CD1c-positive myeloid dendritic cell (primary cell): Measurements from ENCODE around the gene N4BP2.

Experiments
- DNase-seq: peaks from one replicate; pipeline ENCODE4 v3.0.0-alpha.2; 2016; ENCODE audit errors: extremely low spot score

Gene N4BP2

DNA sequence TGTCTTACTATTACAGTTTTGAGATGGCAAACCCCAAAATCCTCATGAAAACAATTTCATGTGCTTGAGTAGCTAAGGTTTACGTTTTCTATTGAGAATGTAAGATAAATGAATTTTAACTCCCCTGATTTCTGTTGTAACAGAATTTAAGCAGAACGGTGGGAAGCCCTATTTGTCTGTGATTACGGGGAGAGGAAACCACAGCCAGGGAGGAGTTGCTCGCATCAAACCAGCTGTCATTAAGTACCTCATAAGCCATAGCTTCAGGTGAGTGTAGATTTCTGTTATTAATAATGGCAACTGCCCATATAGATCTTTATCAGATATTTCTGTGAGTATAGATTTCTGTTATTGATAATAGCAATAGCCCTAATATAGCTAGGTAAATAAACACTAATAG lies 96.0 kb downstream of the N4BP2 start:
- no peak for DNase-seq

DNA sequence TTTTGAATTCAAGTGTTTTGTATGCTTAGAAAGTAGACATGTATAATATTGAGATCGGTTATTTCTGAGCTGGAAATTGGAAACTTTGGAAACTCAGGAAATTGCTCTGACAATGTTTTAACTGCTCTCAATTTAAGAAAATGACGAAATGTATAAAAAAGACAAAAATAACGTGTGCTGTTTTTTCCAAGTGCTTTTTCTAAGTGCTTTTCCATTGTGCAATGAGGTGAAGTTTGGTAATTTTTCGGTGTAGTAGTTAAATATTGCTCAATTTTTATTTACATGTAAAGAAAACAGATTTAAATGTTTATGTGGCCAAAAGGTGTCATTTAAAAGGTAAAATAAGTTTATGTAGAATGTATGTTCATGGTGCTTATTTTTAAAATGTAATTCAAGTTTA lies 100.8 kb downstream of the N4BP2 start:
- no peak for DNase-seq

DNA sequence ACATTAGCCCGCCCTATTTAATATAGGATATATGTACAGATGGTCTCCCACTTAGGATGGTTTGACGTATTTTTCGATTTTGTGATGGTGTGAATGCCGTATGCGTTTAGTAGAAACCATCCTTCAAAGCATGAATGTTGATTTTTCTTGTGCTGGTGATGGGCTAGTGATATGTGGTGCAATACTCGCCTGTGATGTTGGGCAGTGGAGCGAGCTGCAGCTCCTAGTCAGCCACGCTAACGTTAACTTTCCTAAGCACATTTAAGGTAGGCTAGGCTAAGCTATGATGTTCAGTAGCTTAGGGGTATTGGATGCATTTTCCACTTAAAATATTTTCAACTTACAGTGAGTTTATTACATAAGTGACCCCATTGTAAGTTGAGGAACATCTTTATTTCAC lies 103.6 kb downstream of the N4BP2 start:
- no peak for DNase-seq

DNA sequence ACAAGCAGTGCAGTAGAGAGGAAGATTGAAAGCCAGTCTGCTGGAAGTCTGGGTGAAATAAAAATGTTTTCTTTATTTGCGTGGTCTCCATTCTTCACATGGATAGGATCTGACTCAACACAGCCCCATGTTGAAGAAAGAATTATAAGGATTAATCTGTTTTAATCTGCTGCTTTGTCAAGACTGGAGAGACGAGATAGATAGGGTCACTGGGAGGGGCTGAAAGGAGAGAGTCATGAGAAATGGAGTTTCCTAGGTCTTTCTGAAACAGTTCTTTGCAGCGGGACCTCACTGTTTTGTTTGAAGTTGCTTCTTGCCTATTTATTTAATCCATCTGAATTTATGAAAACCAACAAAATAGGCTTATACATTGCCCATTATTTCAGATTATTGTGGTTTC lies 107.8 kb downstream of the N4BP2 start:
- no peak for DNase-seq

DNA sequence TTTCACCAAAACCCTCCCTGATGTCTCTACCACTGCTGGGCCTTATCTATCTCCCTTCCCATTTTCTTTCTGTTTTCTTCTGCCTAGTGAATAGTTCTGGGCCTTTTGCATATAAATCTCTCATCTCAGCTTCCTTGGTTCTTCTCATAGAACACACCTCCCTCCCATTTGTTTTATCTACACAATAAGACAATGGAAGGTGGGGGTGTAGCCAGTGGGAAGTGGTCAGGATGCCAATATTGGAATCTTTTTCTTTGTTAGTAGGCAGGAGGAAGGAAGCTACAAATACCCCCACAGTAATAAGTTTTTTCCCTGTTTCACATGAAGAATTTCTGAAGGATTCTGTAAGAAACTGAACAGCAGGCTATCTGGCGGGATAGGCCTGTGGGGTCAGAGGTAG lies 109.3 kb downstream of the N4BP2 start:
- no peak for DNase-seq

DNA sequence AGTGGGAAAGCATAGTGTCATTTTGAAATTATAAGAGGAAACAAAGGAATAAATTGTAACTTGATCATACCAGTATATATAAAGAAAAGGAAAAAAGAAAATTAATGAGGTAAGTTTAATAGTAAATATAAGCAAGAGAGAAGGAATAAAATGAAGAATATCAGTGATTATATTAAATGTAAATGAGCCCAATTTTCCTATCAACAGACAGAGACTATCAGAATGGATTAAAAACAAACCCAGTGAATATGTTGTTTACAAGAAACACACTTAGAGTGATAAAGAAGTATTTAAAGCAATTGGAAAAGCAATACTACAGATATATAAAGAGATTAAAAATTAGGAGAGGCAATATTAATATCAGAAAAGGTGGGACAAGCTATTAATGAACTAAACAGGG lies 111.4 kb downstream of the N4BP2 start:
- DNase-seq: no peak

DNA sequence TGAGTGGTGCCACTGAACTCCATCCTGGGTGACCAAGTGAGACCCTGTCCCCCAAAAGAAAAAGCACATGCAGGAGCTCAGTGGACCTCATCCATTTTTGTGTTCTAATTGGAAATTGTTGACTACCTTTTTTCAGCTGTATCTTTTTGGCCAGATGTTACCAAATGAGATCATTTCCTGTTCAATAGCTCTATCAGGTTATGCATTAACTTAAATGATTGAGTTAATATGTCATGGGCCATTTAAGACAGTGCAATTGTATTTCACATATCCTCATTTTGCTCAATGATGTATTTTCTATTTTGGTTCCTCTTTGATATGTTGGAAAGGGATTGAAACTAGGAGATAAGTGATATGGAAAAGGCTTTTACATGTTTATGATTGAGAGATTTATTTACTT lies 113.9 kb downstream of the N4BP2 start:
- peak; percentile 14 for DNase-seq

DNA sequence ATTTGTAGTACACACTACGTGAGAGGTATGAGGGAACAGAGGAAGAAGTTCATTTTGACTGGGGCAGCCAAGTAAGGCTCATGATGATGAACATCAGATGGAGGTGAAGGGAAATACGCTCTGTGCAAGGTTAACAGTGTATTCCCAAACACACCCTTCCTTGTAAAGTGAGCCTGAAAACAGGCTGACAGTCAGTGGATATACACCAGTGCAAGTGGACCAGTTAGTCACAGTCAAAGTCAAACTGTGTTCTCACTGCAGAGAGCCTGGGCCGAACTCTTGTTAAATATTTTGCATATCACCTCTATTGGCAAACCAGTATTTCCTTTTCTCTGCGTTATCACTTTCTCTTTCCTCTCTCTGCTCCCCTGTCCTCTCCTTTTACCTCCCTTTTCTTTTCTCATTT lies 116.8 kb downstream of the N4BP2 start:
- DNase-seq: no peak

DNA sequence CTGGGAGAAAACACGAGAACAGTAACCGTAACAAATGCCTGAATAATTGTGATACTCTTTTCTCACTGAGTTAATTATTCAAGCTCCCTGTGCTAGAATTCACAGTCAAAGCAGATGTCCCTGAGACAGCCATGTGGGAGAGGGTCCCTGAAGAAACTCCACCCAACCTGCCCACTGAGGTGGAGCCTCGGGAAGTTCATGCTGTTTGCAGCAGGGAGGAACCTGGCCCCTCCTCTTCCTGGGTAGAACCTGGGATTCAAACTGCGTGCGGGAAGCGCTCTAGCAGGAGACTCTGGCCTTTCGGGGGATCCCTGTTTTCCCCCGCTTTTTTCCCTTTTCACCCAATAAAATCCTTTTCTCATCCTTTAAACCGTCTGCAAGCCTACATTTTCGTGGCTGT lies 120.0 kb downstream of the N4BP2 start:
- DNase-seq: no peak

DNA sequence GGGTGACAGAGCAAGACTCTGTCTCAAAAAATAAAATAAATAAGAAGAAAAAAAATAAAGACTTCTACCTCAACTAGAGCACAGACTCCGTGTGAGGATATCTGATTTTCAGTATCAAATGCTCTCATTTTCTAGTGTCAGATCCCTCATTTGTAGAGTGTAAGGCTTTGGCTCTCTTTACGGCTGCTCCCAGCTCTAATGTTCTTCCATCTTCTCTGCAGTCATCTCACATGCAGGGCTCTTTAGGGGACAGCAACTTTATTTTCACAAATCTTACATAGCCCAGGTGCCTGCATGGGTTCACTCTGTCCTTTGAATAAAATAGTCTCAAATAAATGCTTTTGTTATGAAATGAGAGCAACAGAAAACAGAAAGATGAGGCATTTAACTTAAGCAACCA lies 120.9 kb downstream of the N4BP2 start:
- no peak for DNase-seq

DNA sequence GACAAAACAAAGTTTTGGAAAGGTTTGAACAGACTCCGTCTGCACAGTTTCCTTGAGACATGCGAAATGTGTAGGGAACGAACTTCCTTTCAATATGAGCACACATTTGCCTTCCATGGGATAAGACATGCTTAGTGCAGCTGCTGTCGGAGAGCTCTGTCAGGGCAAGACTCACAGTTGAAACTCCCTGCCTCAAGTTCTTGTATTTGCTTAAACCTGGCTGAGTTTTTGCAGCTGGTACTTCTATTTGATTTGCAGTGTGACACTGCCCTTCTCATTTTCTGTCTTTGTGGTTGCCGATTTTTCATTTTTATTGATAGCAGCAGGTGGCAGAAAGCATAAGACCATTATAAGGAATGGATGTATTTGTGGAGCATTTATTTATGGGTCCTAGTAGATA lies 122.0 kb downstream of the N4BP2 start:
- DNase-seq: no peak

DNA sequence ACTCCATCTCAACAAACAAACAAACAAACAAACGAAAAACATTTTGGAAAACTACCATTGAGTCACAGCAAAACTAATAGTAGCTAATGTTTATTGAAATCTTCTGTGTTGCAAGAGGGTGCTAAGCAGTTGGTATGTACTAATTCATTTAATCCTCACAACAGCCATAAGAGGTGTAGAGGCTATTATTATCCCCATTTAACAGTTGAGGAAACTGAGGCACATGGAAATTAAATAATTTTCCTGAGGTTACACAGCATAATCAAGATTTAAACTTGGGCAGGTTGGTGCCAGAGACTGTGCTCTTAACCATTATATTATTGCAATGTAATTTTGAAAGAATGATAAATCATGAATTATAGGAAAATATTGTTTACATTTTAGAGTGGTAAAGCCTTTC lies 122.7 kb downstream of the N4BP2 start:
- no peak for DNase-seq

DNA sequence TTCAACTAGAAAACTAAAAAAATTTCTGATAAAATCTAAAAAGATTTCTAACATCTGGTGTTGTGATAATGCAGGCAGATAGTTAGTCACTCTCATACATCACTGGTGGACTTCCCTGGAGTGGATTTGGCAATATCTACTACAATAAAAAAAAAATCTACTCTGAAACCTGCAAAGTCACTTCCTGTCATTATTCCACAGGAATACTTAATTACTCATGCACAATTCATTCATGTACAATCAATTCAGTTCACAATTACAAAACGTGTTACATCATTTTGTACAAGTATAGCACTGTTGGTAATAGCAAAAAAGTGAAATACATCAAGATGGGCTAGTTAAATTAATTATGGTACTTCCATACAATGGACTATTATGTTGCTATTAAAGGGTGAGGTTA lies 123.7 kb downstream of the N4BP2 start:
- peak; percentile 64 for DNase-seq

DNA sequence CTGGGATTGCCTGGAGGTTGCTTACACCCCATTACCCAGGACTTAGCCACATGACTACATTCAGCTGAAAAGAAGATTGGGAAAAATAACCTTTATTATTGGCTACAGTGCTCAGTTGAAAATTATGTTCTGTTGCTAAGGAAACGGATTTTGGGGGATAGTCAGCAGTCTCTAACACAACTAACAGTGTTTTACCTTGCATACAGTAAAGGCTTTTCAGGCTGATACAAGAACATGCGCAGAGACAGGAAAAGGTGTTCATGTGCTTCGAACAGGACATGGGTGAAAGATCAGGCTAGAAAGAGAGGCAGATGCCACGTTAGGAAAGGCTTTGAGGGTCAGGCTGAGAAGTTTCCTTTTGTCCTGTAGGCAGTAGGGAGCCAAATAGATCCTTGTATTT lies 125.4 kb downstream of the N4BP2 start:
- no peak for DNase-seq

DNA sequence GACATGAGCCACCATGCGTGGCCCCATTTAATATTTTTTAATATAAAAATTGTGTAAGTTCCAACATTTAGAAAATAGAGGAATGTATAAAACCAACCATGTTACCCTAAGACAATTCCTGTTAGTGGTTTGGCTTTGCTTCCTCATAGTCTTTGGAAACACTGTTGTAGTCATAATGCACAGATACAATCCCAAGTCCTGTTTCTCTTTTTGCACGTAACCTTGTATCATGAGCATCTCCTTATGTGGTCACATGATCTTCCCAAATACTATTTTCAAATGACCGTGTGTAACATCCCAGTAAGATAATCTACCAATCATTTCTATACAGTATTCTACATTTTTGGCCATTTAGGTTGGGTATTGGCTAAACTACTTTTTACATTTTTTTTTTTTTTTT lies 126.3 kb downstream of the N4BP2 start:
- DNase-seq: peak; percentile 60

DNA sequence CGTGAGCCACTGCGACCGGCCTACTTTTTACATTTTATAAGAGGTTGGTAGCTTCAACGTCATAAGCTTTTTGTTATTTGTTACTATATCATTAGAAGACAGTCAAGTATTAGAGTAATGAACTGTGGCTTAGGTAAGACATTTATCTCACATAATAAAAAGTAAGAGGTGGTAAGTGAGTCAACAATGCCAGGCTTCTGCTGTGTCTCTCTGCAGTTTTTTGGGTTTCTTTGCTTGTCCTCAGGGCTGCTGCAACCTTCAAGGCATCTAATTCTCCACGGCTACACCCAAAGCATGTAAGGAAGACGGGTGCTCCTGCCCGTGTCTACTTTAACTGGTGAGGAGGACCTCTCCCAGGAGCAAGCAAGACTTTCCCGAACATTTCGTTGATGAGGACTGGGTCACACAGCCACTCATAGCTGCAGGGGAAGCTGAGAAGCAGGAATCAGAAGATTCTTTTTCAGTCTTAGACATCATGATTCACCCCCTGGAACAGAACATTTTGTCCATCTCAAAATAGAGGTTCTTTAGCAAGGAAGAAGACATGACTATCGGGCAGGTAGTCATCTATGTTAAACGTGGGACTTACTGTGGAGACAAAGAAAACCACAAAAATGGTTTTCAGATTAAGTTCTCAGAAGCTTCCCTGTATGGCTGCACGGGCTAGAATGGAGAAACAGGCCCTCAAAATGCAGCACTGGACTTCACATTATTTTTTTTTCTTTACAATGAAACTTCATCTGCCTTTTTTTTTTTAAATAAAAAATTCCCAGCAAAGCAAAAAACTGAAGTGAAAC lies 127.2 kb downstream of the N4BP2 start:
- DNase-seq: peak; percentile 40

DNA sequence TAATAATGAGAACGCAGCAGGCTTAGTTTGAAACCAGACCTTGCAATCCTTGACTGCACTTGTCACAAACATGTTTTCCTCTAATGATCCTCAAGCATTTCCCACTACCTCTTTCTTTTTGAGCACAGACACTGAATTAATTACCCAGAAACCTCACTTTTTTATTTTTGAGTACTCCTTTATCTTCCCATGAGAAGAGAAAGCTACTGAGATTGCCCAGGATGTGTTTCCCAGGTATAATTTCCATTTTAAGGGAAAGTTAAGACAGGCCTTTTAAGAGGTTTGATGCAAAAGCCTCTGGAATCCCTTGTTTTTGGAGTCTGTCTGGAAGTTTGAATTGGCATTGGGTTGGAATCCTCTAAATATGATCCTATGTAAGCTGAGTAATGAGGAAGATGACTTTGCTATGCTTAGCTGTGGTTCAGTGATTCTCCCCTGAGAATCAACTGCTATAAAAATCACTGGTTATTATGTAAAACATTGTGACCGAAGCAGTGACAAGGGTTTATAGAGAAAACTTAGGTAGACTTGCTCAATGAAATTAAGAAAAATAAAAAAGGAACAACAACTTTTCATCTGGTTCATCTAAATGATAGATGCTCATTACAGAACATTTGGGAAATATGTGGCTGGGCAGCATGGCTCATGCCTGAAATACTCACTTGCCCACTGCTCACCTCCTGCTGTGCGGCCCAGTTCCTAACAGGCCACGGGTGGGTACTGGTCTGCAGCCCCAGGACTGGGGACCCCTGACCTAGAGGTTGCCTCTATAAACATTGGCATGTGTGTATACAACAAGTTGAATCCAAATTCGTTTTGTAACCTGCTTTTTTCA lies 129.4 kb downstream of the N4BP2 start:
- no peak for DNase-seq

DNA sequence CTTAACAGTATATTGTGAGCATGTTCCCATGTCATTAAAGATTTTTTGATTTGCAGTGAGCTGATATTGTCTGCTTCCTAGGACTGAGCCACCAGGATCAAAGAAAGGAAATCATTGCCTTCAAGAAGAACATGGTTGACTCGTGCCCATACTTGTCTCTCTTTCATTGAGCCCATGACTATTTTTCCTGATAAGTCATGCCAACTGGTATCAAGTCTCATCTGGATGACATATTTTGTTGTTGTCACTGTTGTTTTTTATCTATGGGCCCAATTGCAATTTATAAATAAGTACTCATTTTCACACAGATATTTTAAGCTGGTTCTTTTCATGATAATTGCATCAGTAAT lies 130.0 kb downstream of the N4BP2 start:
- DNase-seq: no peak

DNA sequence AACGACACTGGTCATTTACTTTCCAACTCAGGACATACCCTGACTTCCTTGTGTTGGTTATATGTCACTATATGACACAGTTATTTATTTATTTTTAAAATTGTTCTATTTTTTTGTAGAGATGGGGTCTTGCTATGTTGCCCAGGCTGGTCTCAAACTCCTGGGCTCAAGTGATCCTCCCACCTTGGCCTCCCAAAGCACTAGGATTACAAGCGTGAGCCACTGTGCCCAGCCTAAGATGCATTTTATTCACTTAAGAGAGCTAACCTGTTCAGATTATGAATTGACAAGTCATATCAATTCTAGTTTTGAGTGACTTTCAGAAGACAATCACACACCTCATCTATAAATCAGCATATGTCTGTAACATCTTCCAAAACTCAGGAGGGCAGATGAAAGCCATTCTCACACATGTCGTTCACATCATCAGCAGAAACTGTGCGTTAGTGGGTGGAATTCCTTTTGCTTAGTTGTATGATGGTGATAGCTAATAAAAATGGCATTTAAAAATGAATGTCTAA lies 130.8 kb downstream of the N4BP2 start:
- no peak for DNase-seq

DNA sequence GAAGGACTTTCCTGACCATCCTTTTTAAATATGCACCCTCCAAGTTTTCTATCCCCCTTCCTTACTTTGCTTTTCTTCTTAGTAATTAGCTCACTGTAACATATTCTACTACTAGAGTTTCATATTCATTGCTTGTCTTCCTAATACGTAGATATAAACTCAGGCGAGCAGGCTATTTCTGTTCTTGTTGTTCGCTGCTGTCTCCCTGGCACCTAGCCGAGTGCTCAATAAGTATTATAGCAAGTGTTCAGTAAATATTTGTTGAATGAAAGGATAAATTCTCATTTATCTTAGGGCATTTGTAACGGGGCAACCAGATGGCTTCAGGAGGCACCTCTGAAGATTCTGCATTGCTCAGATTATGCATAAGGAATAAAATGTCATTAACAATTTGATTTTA lies 133.4 kb downstream of the N4BP2 start:
- no peak for DNase-seq

DNA sequence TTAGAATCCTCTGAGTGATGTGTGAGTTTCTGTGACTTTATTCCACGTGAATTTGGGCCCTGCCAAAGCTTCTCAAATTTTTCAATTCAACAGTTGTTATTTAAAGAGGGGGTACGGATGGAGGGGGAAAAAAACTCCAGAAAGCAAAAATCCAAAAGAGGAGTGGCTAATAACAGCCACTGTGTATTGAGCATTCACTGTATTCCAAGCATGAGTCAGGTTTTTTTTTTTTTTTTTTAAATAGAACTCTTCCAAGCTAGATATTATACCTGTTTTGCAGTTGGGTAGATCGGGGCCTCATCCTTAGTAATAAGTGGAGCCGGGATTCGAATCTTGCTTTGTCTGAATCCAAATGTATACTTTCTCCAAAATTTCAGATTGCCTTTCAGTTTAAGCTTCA lies 133.8 kb downstream of the N4BP2 start:
- no peak for DNase-seq

DNA sequence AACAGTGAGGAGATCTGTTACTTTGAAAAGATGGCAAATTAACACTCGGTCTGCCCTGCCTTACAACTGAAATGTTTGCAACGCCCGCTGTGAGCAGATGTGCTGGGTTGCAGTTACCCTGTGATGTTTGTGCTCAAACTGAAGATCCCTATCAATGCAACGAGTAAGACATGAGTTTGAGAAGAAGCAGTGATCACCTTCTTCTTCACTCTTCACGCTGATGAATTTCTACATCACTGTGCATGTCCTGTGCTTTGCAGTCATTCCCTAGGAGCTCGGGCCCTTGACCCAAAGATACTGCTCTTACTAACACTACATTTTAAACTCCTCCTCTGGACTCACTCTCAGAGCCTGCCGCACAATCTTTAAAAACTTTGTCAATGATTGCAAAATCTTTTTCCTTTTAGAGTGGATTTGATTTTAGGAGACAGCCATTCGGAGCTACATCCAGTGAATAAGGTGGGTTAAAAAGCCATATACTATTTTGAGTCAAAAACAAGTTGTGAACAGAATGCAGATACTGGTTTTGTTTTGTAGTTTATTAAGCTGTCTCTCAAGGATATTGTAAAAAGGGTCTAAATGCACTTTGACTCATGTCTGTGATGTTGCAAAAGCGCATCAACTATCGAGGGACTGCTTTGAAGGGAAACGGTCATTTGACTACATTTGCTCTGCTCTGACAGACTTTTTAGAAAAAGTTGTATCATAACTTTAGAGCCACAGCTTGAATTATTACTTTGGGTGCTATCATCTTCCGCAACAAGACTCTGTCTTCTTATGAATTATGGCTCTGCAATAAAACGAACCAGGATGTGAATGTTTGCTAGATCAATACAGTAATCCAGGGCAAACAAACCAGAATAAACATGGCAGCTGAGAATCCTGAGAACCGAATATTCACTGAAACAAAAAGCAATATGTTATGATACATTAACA lies 134.5 kb downstream of the N4BP2 start:
- DNase-seq: no peak
